WTC11 (cell line): ENCODE results near the gene TRAPPC3L. TPM values are rescaled to one million over a fixed set of nuclear protein-coding genes. Genes with fewer than 3 reads are reported as not detected.

Source experiments
- ATAC-seq: fragments of 200-7000 bp; cut with Tn5 transposase; 2 replicates; pipeline ENCODE4 v1.10.0; 2021; ENCODE audit warnings: mild to moderate bottlenecking, moderate library complexity
- CTCF ChIA-PET: fragments of 300-600 bp; sonication (Branson Sonifier 250); formaldehyde crosslinking; loops from one replicate; lab custom pipeline; 2021; ENCODE audit warnings: antibody characterized with exemption; lab: Charles Lee
- POLR2A ChIA-PET: fragments of 350-600 bp; sonication (Branson Sonifier 250); formaldehyde crosslinking; loops from one replicate; lab custom pipeline; 2021; ENCODE audit warnings: antibody characterized with exemption; lab: Charles Lee
- DNase-seq: peaks from one replicate; pipeline ENCODE4 v3.0.0; 2021; ENCODE audit warnings: low spot score
- H3K27ac Mint-ChIP-seq: 2 replicates; pipeline ENCODE4 v1.8.0; 2021; ENCODE audit warnings: mixed read lengths
- H3K27me3 Mint-ChIP-seq: 2 replicates; pipeline ENCODE4 v1.8.0; 2021; ENCODE audit warnings: low read depth, mild to moderate bottlenecking, moderate library complexity, mixed read lengths
- H3K36me3 Mint-ChIP-seq: 2 replicates; pipeline ENCODE4 v1.8.0; 2021; ENCODE audit warnings: mixed read lengths
- H3K4me1 Mint-ChIP-seq: 2 replicates; pipeline ENCODE4 v1.8.0; 2022; ENCODE audit warnings: mixed read lengths
- H3K4me3 Mint-ChIP-seq: 2 replicates; pipeline ENCODE4 v1.8.0; 2021; ENCODE audit warnings: mild to moderate bottlenecking, moderate library complexity, mixed read lengths
- H3K9me3 Mint-ChIP-seq: 2 replicates; pipeline ENCODE4 v1.8.0; 2021; ENCODE audit warnings: mixed read lengths
- AR ChIP-seq: fragments of 250-450 bp; sonication (Bioruptor Pico); IDR thresholded peaks from 2 replicates; pipeline ENCODE4 v1.9.0; 2021; ENCODE audit warnings: mild to moderate bottlenecking
- CREM ChIP-seq: sonication (generic); formaldehyde crosslinking; IDR thresholded peaks from 2 replicates; pipeline ENCODE4 v1.8.1; 2022; ENCODE audit warnings: mild to moderate bottlenecking, missing genetic modification reagents, moderate library complexity
- E2F1 ChIP-seq: sonication (generic); formaldehyde crosslinking; IDR thresholded peaks from 2 replicates; pipeline ENCODE4 v1.8.0; 2022; ENCODE audit warnings: mild to moderate bottlenecking, missing genetic modification reagents
- EMX1 ChIP-seq: fragments of 250-450 bp; sonication (Bioruptor Pico); IDR thresholded peaks from 2 replicates; pipeline ENCODE4 v1.8.0; 2021; ENCODE audit warnings: mild to moderate bottlenecking
- GRHL2 ChIP-seq: fragments of 250-450 bp; sonication (Bioruptor Pico); IDR thresholded peaks from 2 replicates; pipeline ENCODE4 v1.8.0; 2022; ENCODE audit warnings: mild to moderate bottlenecking, moderate library complexity; ENCODE audit not compliant: insufficient replicate concordance, severe bottlenecking
- JUN ChIP-seq: sonication (generic); formaldehyde crosslinking; IDR thresholded peaks from 2 replicates; pipeline ENCODE4 v1.8.0; 2023; ENCODE audit warnings: mild to moderate bottlenecking, missing genetic modification reagents
- MAX ChIP-seq: sonication (generic); formaldehyde crosslinking; IDR thresholded peaks from 2 replicates; pipeline ENCODE4 v1.8.0; 2022; ENCODE audit warnings: mild to moderate bottlenecking, missing genetic modification reagents
- NR1H2 ChIP-seq: sonication (generic); formaldehyde crosslinking; IDR thresholded peaks from 2 replicates; pipeline ENCODE4 v1.9.0; 2021; ENCODE audit warnings: mild to moderate bottlenecking, moderate library complexity, missing genetic modification reagents
- PRDM15 ChIP-seq: sonication (generic); formaldehyde crosslinking; IDR thresholded peaks from 2 replicates; pipeline ENCODE4 v1.8.0; 2022; ENCODE audit warnings: missing genetic modification reagents
- RORB ChIP-seq: fragments of 250-450 bp; sonication (Bioruptor Pico); IDR thresholded peaks from 2 replicates; pipeline ENCODE4 v1.9.0; 2021; ENCODE audit warnings: mild to moderate bottlenecking
- SMAD4 ChIP-seq: sonication (generic); formaldehyde crosslinking; IDR thresholded peaks from 2 replicates; pipeline ENCODE4 v1.8.0; 2022; ENCODE audit warnings: mild to moderate bottlenecking, missing genetic modification reagents
- SOX15 ChIP-seq: fragments of 250-450 bp; sonication (Bioruptor Pico); IDR thresholded peaks from 2 replicates; pipeline ENCODE4 v1.9.0; 2021; ENCODE audit warnings: mild to moderate bottlenecking
- TEAD4 ChIP-seq: sonication (generic); formaldehyde crosslinking; IDR thresholded peaks from 2 replicates; pipeline ENCODE4 v1.8.0; 2022; ENCODE audit warnings: mild to moderate bottlenecking, missing genetic modification reagents
- ZNF317 ChIP-seq: sonication (generic); formaldehyde crosslinking; IDR thresholded peaks from 2 replicates; pipeline ENCODE4 v1.8.1; 2023; ENCODE audit warnings: low read depth, mild to moderate bottlenecking, moderate library complexity, missing genetic modification reagents, borderline replicate concordance
- total RNA-seq: library from RNA; stranded (reverse); gene quantifications from 3 replicates; pipeline ENCODE4 v1.2.3, GENCODE V29; 2021

TRAPPC3L gene
- total RNA-seq, 1 experiment from 2014 or later: not detected

GRCh38 chr6:116445102-116445501, 100.4 kb downstream of the TRAPPC3L start:
- Mint-ChIP-seq H3K27ac (no peak overlapping the region), H3K9me3 (no peaks in the 10 kb centered on the region), H3K4me3 (no peak overlapping the region), H3K36me3 (no peaks in the 10 kb centered on the region), H3K4me1 (peaks cover 31% of the 10 kb centered on the region), H3K27me3 (no peaks in the 10 kb centered on the region; the same call in 1 of the 2 replicates)
- no peak for TF ChIP-seq AR (CRISPR knock-in tag)
- TF ChIP-seq EMX1 (CRISPR knock-in tag): no peak
- TF ChIP-seq RORB: no peak
- no peak for TF ChIP-seq TEAD4 (CRISPR knock-in tag)
- TF ChIP-seq MAX (CRISPR knock-in tag): no peak
- no peak for TF ChIP-seq SMAD4 (CRISPR knock-in tag)
- no peak for TF ChIP-seq PRDM15 (CRISPR knock-in tag)
- TF ChIP-seq NR1H2 (CRISPR knock-in tag): no peak
- TF ChIP-seq GRHL2 (CRISPR knock-in tag): no peak
- no peak for TF ChIP-seq E2F1 (CRISPR knock-in tag)
- no peak for TF ChIP-seq JUN (CRISPR knock-in tag)
- TF ChIP-seq CREM: no peak
- no peak for TF ChIP-seq SOX15
- TF ChIP-seq ZNF317: no peak
- ChIA-PET POLR2A (no interaction called here), CTCF (interaction anchor here (0.5 to 3.3 kb wide), 8 partner anchors 10 to 157 kb away, joined by 3 to 21 read pairs (median 4); partner anchors contain the start of gene CALHM5)
- DNase-seq: no peak
- no peak for ATAC-seq

Other genes with a start within 250 kb of the TRAPPC3L start
- 66.3 to 78.3 TPM (median 71.2 TPM) in 3 replicates for gene DSE, start 174.7 kb downstream of the TRAPPC3L start, total RNA-seq
- gene CALHM6, start 84.3 kb downstream of the TRAPPC3L start, total RNA-seq: 0.21 to 1.4 TPM (median 0.44 TPM) in 3 replicates
- 0.07 to 0.11 TPM (median 0.09 TPM) in 3 replicates for gene CALHM5, start 34.0 kb downstream of the TRAPPC3L start, total RNA-seq
- gene CALHM4, start 8.1 kb upstream of the TRAPPC3L start, total RNA-seq: not detected in 3 replicates
- gene RWDD1, start 25.8 kb upstream of the TRAPPC3L start, total RNA-seq: 26.2 to 33.8 TPM (median 28.3 TPM) in 3 replicates
- gene RSPH4A, start 70.8 kb upstream of the TRAPPC3L start, total RNA-seq: 0.34 to 0.57 TPM (median 0.34 TPM) in 3 replicates
- gene ZUP1, start 123.1 kb upstream of the TRAPPC3L start, total RNA-seq: 15.5 to 19.4 TPM (median 16.9 TPM) in 3 replicates
- 10.0 to 12.7 TPM (median 12.2 TPM) in 3 replicates for gene KPNA5, start 135.5 kb upstream of the TRAPPC3L start, total RNA-seq
- 1.6 to 3.0 TPM (median 1.6 TPM) in 3 replicates for gene FAM162B, start 220.0 kb upstream of the TRAPPC3L start, total RNA-seq